MM.1S (cell line): ENCODE data around the gene HIVEP2.

ENCODE experiments used
- DNase-seq: peaks from one replicate; pipeline ENCODE4 v3.0.0-alpha.2; 2015
- H2AFZ ChIP-seq: fragments of 300-600 bp; sonication (generic); 2 replicates; pipeline ENCODE4 v1.6.0; 2016; ENCODE audit warnings: antibody characterized with exemption, low read length
- H3F3A ChIP-seq: fragments of 300-600 bp; sonication (generic); 2 replicates; pipeline ENCODE4 v1.6.1; 2016; ENCODE audit warnings: mild to moderate bottlenecking, antibody characterized with exemption, low read length, moderate library complexity, mixed read lengths; ENCODE audit not compliant: insufficient read depth
- H3K27ac ChIP-seq: fragments of 300-600 bp; sonication (generic); 2 replicates; pipeline ENCODE4 v1.5.1; 2016; ENCODE audit warnings: mild to moderate bottlenecking, low read length
- H3K27me3 ChIP-seq: fragments of 300-600 bp; sonication (generic); replicated peaks from 2 replicates; pipeline ENCODE4 v1.6.0; 2016; ENCODE audit warnings: low read length; ENCODE audit not compliant: insufficient read depth
- H3K36me3 ChIP-seq: fragments of 300-600 bp; sonication (generic); replicated peaks from 2 replicates; pipeline ENCODE4 v1.6.1; 2016; ENCODE audit warnings: mild to moderate bottlenecking, low read length, mixed read lengths; ENCODE audit not compliant: insufficient read depth
- H3K4me1 ChIP-seq: fragments of 300-600 bp; sonication (generic); 2 replicates; pipeline ENCODE4 v1.6.1; 2016; ENCODE audit warnings: low read length, mixed read lengths
- H3K4me2 ChIP-seq: fragments of 300-600 bp; sonication (generic); 2 replicates; pipeline ENCODE4 v1.6.0; 2016; ENCODE audit warnings: low read depth, low read length
- H3K4me3 ChIP-seq: fragments of 300-600 bp; sonication (generic); 2 replicates; pipeline ENCODE4 v1.5.1; 2016; ENCODE audit warnings: low read length, mixed read lengths
- H3K79me2 ChIP-seq: fragments of 300-600 bp; sonication (generic); 2 replicates; pipeline ENCODE4 v1.6.1; 2016; ENCODE audit warnings: mixed run types, low read length, mixed read lengths
- H3K9ac ChIP-seq: fragments of 300-600 bp; sonication (generic); 2 replicates; pipeline ENCODE4 v1.6.1; 2016; ENCODE audit warnings: low read length, mixed read lengths
- H3K9me2 ChIP-seq: fragments of 300-600 bp; sonication (generic); replicated peaks from 2 replicates; pipeline ENCODE4 v1.6.1; 2016; ENCODE audit warnings: mild to moderate bottlenecking, low read length, mixed read lengths; ENCODE audit not compliant: insufficient read depth
- H3K9me3 ChIP-seq: fragments of 300-600 bp; sonication (generic); replicated peaks from 2 replicates; pipeline ENCODE4 v1.6.1; 2016; ENCODE audit warnings: mild to moderate bottlenecking, low read length, mixed read lengths; ENCODE audit not compliant: insufficient read depth
- H4K20me1 ChIP-seq: fragments of 300-600 bp; sonication (generic); 2 replicates; pipeline ENCODE4 v1.6.1; 2016; ENCODE audit warnings: mild to moderate bottlenecking, low read length, moderate library complexity, mixed read lengths; ENCODE audit not compliant: insufficient read depth
- EZH2 ChIP-seq: fragments of 300-600 bp; sonication (generic); optimal IDR thresholded peaks from 2 replicates; pipeline ENCODE3; 2017; ENCODE audit warnings: low read depth, mild to moderate bottlenecking, antibody characterized with exemption, low read length, mixed read lengths
- EZH2phosphoT487 ChIP-seq: fragments of 300-600 bp; sonication (generic); IDR thresholded peaks from 2 replicates; pipeline ENCODE4 v1.6.1; 2018; ENCODE audit warnings: antibody characterized with exemption, low read length
- TF ChIP-seq, protein P1 (sequence below): fragments of 300-600 bp; sonication (generic); IDR thresholded peaks from 2 replicates; pipeline ENCODE4 v1.5.1; 2016; ENCODE audit warnings: antibody characterized with exemption, low read length, mixed read lengths

Gene HIVEP2

DNA sequence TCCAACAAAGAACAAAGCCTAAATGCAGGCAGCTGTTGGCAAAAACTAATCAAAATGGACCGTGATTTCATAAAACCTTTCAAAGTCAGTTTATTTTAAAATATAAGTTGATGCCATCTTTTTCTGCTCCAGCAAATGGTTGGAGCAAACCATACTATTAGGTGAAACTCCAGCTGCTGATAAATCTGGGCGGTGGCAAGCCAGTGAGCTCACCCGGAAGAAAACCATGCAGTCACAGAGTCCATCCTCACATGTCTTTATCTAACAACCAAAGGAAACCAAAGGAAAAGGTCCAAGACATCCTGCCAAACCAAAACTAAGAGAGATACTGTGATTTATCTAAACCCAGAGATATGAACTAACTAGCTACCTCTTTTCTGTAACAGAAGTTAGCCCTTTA is 72.6 kb downstream of the HIVEP2 start:
- H2AFZ ChIP-seq = no peak overlapping the region
- no peaks in the 10 kb centered on the region for H3K9me2 ChIP-seq
- H3K36me3 ChIP-seq = no peaks in the 10 kb centered on the region
- no peak overlapping the region for H3K4me3 ChIP-seq
- H3K4me1 ChIP-seq = peaks cover 18% of the 10 kb centered on the region
- H3K9me3 ChIP-seq = no peaks in the 10 kb centered on the region
- H3K9ac ChIP-seq = no peak overlapping the region
- H3F3A ChIP-seq = 0 out of 2 replicates have a peak, but pooled peaks cover 2% of the 10 kb centered on the region
- H3K27ac ChIP-seq = peak overlapping the region; percentile 49; the same call in 1 of the 2 replicates
- TF ChIP-seq EZH2 (no peak), EZH2phosphoT487 (no peak)
- TF ChIP-seq, protein P1, sequence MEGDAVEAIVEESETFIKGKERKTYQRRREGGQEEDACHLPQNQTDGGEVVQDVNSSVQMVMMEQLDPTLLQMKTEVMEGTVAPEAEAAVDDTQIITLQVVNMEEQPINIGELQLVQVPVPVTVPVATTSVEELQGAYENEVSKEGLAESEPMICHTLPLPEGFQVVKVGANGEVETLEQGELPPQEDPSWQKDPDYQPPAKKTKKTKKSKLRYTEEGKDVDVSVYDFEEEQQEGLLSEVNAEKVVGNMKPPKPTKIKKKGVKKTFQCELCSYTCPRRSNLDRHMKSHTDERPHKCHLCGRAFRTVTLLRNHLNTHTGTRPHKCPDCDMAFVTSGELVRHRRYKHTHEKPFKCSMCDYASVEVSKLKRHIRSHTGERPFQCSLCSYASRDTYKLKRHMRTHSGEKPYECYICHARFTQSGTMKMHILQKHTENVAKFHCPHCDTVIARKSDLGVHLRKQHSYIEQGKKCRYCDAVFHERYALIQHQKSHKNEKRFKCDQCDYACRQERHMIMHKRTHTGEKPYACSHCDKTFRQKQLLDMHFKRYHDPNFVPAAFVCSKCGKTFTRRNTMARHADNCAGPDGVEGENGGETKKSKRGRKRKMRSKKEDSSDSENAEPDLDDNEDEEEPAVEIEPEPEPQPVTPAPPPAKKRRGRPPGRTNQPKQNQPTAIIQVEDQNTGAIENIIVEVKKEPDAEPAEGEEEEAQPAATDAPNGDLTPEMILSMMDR = no peak
- peaks cover 24% of the 10 kb centered on the region for H3K79me2 ChIP-seq
- no peaks in the 10 kb centered on the region for H4K20me1 ChIP-seq
- no peak overlapping the region; the same call in 1 of the 2 replicates for H3K4me2 ChIP-seq
- no peaks in the 10 kb centered on the region for H3K27me3 ChIP-seq
- DNase-seq = no peak

DNA sequence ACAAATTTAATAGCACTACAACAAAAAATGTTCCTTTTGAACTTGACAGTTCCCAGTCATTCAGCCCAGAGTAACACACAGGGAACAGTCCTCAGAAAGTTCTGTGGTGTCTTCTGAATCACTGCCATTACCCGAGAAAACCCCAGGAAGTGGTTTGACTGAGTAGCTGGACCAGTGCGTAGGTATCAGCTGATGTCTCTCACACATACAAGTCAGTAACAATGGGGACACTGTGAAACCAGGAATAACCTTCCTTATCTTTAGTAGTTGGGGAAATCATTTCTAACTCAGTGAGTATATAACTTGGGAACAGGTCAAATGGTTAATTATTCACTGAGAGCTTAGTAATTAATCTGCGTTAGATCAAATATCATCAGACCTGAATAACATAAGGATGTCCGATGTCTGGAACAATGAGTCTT is 73.1 kb downstream of the HIVEP2 start:
- H3K79me2 ChIP-seq = peaks cover 28% of the 10 kb centered on the region
- peaks cover 22% of the 10 kb centered on the region for H3K4me1 ChIP-seq
- no peak overlapping the region for H2AFZ ChIP-seq
- no peaks in the 10 kb centered on the region for H3K27me3 ChIP-seq
- H3K9ac ChIP-seq = no peak overlapping the region
- no peak overlapping the region for H3K4me3 ChIP-seq
- no peaks in the 10 kb centered on the region for H3K9me3 ChIP-seq
- no peaks in the 10 kb centered on the region for H3K36me3 ChIP-seq
- H3K27ac ChIP-seq = peak overlapping the region; percentile 49; the same call in 1 of the 2 replicates
- no peaks in the 10 kb centered on the region for H3K9me2 ChIP-seq
- H4K20me1 ChIP-seq = no peaks in the 10 kb centered on the region
- 0 out of 2 replicates have a peak, but pooled peaks cover 2% of the 10 kb centered on the region for H3F3A ChIP-seq
- peak; percentile 62 for DNase-seq
- TF ChIP-seq EZH2 = no peak
- no peak for TF ChIP-seq EZH2phosphoT487
- TF ChIP-seq, protein P1 = no peak
- H3K4me2 ChIP-seq = no peak overlapping the region; the same call in 1 of the 2 replicates

DNA sequence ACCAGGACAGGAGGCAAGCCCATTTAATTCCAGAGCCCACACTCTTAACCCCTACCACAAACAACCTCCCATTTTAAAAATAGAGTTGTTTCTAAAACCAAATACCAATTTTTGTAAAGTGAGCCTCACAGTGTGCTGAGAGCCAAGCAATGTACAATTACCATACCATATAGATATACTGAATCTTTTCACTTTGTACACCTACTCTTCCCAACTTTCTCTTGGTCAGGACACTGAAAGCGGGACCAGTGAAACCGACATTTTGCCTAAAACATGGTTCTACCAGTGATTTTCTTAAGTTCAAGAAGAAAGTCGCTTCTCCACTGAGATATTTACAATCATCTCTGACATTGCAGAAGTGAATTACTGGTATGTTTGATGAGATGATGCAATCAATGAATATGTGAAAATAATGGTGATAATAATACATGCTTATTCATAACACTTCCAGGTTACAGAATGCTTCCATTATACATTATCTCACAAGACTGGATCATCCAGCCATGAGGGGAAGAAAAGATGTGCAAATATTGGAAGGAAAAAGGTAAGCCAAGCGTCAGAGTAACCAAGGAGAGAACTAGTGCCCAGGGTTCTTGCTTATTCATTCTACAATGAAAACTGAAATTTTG is 74.1 kb downstream of the HIVEP2 start:
- Histone ChIP-seq H3F3A (0 out of 2 replicates have a peak, but pooled peaks cover 2% of the 10 kb centered on the region), H3K4me1 (peaks cover 22% of the 10 kb centered on the region), H3K36me3 (no peaks in the 10 kb centered on the region), H3K9me2 (no peaks in the 10 kb centered on the region), H3K79me2 (peaks cover 30% of the 10 kb centered on the region), H3K9me3 (no peaks in the 10 kb centered on the region), H3K27ac (no peak overlapping the region), H3K4me2 (no peak overlapping the region), H2AFZ (no peak overlapping the region), H3K4me3 (no peak overlapping the region), H4K20me1 (no peaks in the 10 kb centered on the region), H3K9ac (no peak overlapping the region), H3K27me3 (no peaks in the 10 kb centered on the region)
- TF ChIP-seq EZH2 = no peak
- DNase-seq = no peak

DNA sequence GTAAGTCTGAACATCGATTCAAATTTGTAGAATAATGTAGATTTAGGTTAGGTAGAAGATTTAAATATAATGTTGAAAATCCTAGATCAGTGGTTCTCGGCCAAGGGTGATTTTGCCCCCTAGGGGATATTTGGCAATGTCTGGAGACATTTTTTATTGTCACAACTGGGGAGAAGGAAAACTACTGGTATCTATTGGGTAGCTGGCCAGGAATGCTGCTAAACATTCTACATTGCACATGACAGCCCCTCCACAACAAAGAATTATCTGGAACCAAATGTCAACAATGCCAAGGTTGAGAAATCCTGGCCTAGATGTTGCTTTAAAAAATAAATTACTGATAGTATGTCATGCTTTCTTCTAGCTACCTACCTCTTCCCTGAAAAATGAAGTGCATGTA is 76.1 kb downstream of the HIVEP2 start:
- H3K4me2 ChIP-seq = no peak overlapping the region
- no peaks in the 10 kb centered on the region for H4K20me1 ChIP-seq
- 0 out of 2 replicates have a peak, but pooled peaks cover 2% of the 10 kb centered on the region for H3F3A ChIP-seq
- H3K4me3 ChIP-seq = no peak overlapping the region
- no peak overlapping the region for H2AFZ ChIP-seq
- H3K4me1 ChIP-seq = peaks cover 22% of the 10 kb centered on the region
- no peaks in the 10 kb centered on the region for H3K9me3 ChIP-seq
- no peak overlapping the region for H3K27ac ChIP-seq
- H3K9me2 ChIP-seq = no peaks in the 10 kb centered on the region
- no peaks in the 10 kb centered on the region for H3K36me3 ChIP-seq
- TF ChIP-seq, protein P1 = no peak
- TF ChIP-seq EZH2phosphoT487 (no peak), EZH2 (no peak)
- H3K9ac ChIP-seq = no peak overlapping the region
- peaks cover 33% of the 10 kb centered on the region for H3K79me2 ChIP-seq
- no peaks in the 10 kb centered on the region for H3K27me3 ChIP-seq
- DNase-seq = no peak
